SK-N-SH (cell line): ENCODE data around the gene DSCAML1. TPM values are rescaled to one million over a fixed set of nuclear protein-coding genes. Genes with fewer than 3 reads are reported as not detected.

Experiments used
- CTCF ChIA-PET: fragments of 300-600, 350-600 bp; formaldehyde crosslinking; extraction: SDS; loops from one replicate; lab custom pipeline; 2021; lab: Yijun Ruan, JAX
- POLR2A ChIA-PET: fragments of 350-600 bp; sonication (Branson Sonifier 250); formaldehyde crosslinking; extraction: SDS; loops from one replicate; lab custom pipeline; 2020; ENCODE audit warnings: antibody characterized with exemption, inconsistent platforms; lab: Yijun Ruan, JAX
- DNase-seq: peaks from one replicate; pipeline ENCODE4 v3.0.0; 2012
- H2AFZ ChIP-seq: fragments of 200-600 bp; sonication (generic); 2 replicates; pipeline ENCODE4 v1.8.1; 2016; ENCODE audit warnings: antibody characterized with exemption, mild to moderate bottlenecking, low read depth
- H3F3A ChIP-seq: fragments of 200-600 bp; sonication (generic); replicated peaks from 2 replicates; pipeline ENCODE3; 2016; ENCODE audit warnings: antibody characterized with exemption, mild to moderate bottlenecking; ENCODE audit not compliant: insufficient read depth
- H3K27ac ChIP-seq, 2 experiments: fragments of 200-500 bp in 1 of 2; fragments of 200-600 bp in 1 of 2; sonication (Bioruptor generic) in 1 of 2; sonication (generic), shearing (Covaris generic) in 1 of 2; 2 replicates each; pipeline versions ENCODE4 v1.5.1 to v1.6.1; 2014 to 2016; ENCODE audit warnings: low read depth in 2 of 2, inconsistent platforms in 1 of 2, low read length in 1 of 2, mild to moderate bottlenecking in 1 of 2, mixed read lengths in 1 of 2
- H3K27me3 ChIP-seq: fragments of 200-600 bp; sonication (generic), shearing (Covaris generic); 2 replicates; pipeline ENCODE4 v1.6.1; 2016; ENCODE audit warnings: mixed run types; ENCODE audit not compliant: insufficient read depth
- H3K36me3 ChIP-seq, 2 experiments: fragments of 200-500 bp in 1 of 2; fragments of 200-600 bp in 1 of 2; sonication (Bioruptor generic) in 1 of 2; sonication (generic) in 1 of 2; replicated peaks in 1 of 2; 2 replicates each; pipeline versions ENCODE3 to v1.5.1; 2014 to 2016; ENCODE audit warnings: low read length in 1 of 2, mild to moderate bottlenecking in 1 of 2; ENCODE audit not compliant: insufficient read depth in 2 of 2, control insufficient read depth in 1 of 2
- H3K4me1 ChIP-seq, 2 experiments: fragments of 200-500 bp in 1 of 2; fragments of 200-600 bp in 1 of 2; sonication (Bioruptor generic) in 1 of 2; sonication (generic), shearing (Covaris generic) in 1 of 2; 2 replicates each; pipeline versions ENCODE4 v1.5.1 to v1.6.1; 2014 to 2016; ENCODE audit warnings: low read depth in 1 of 2, low read length in 1 of 2, mixed run types in 1 of 2; ENCODE audit not compliant: insufficient read depth in 2 of 2, control insufficient read depth in 1 of 2
- H3K4me2 ChIP-seq: fragments of 200-600 bp; sonication (generic), shearing (Covaris generic); 2 replicates; pipeline ENCODE4 v1.6.1; 2017; ENCODE audit warnings: mixed run types
- H3K4me3 ChIP-seq, 2 experiments: fragments of 200-500 bp in 1 of 2; fragments of 200-600 bp in 1 of 2; sonication (Bioruptor generic) in 1 of 2; sonication (generic), shearing (Covaris generic) in 1 of 2; 2 replicates each; pipeline versions ENCODE4 v1.5.1 to v1.8.1; 2014 to 2016; ENCODE audit warnings: low read depth in 2 of 2, inconsistent platforms in 1 of 2, low read length in 1 of 2, mild to moderate bottlenecking in 1 of 2, mixed read lengths in 1 of 2, moderate library complexity in 1 of 2
- H3K79me2 ChIP-seq: fragments of 200-600 bp; sonication (generic); 2 replicates; pipeline ENCODE4 v1.8.1; 2017; ENCODE audit warnings: mild to moderate bottlenecking; ENCODE audit not compliant: insufficient read depth
- H3K9ac ChIP-seq: fragments of 200-600 bp; sonication (generic); 2 replicates; pipeline ENCODE4 v1.6.1; 2017; ENCODE audit warnings: mixed run types
- H3K9me2 ChIP-seq: fragments of 200-600 bp; sonication (generic); 2 replicates; pipeline ENCODE4 v1.6.1; 2017; ENCODE audit warnings: mixed run types
- H3K9me3 ChIP-seq: fragments of 200-600 bp; sonication (generic); 2 replicates; pipeline ENCODE4 v1.6.1; 2017; ENCODE audit warnings: mixed run types, mild to moderate bottlenecking, moderate library complexity
- H4K20me1 ChIP-seq: fragments of 200-600 bp; sonication (generic); 2 replicates; pipeline ENCODE4 v1.6.1; 2017; ENCODE audit warnings: mild to moderate bottlenecking, mixed run types; ENCODE audit not compliant: insufficient read depth
- CHD2 ChIP-seq: fragments of 150-350 bp; IDR thresholded peaks from 2 replicates; pipeline ENCODE4 v1.6.1; 2018; ENCODE audit warnings: low read length; ENCODE audit not compliant: partially characterized antibody
- EP300 ChIP-seq, 2 experiments: IDR thresholded peaks; 2 replicates each; pipeline versions ENCODE4 v1.4.0 to v1.6.1; 2012; ENCODE audit warnings: borderline replicate concordance in 1 of 2, low read depth in 1 of 2, low read length in 1 of 2
- EZH2phosphoT487 ChIP-seq: fragments of 200-600 bp; sonication (generic); IDR thresholded peaks from 2 replicates; pipeline ENCODE4 v1.6.1; 2017; ENCODE audit warnings: low read depth, mixed run types, mild to moderate bottlenecking, antibody characterized with exemption, moderate library complexity, borderline replicate concordance
- FOXJ3 ChIP-seq: sonication (generic); formaldehyde crosslinking; IDR thresholded peaks from 2 replicates; pipeline ENCODE4 v1.5.1; 2020; ENCODE audit warnings: mild to moderate bottlenecking, missing genetic modification reagents
- FOXM1 ChIP-seq: IDR thresholded peaks from 2 replicates; pipeline ENCODE4 v1.4.0; 2012; ENCODE audit warnings: low read depth, mild to moderate bottlenecking
- JUND ChIP-seq: IDR thresholded peaks from 2 replicates; pipeline ENCODE4 v1.4.0; 2012
- NFIC ChIP-seq: IDR thresholded peaks from 2 replicates; pipeline ENCODE4 v1.4.0; 2012; ENCODE audit warnings: borderline replicate concordance
- RAD21 ChIP-seq: IDR thresholded peaks from 2 replicates; pipeline ENCODE4 v1.6.1; 2012; ENCODE audit warnings: mild to moderate bottlenecking, low read length
- SIN3A ChIP-seq: IDR thresholded peaks from 2 replicates; pipeline ENCODE4 v1.6.1; 2012; ENCODE audit warnings: low read depth, mild to moderate bottlenecking, low read length, moderate library complexity, borderline replicate concordance
- SMC3 ChIP-seq: IDR thresholded peaks from 2 replicates; pipeline ENCODE4 v1.6.1; 2012; ENCODE audit warnings: low read depth, low read length, improper control_type of control experiment
- TAF1 ChIP-seq: IDR thresholded peaks from 2 replicates; pipeline ENCODE4 v1.6.1; 2012; ENCODE audit warnings: low read depth, mild to moderate bottlenecking, low read length, moderate library complexity, borderline replicate concordance
- USF2 ChIP-seq: fragments of 150-350 bp; IDR thresholded peaks from 2 replicates; pipeline ENCODE4 v1.6.1; 2017; ENCODE audit warnings: antibody characterized with exemption, low read length, low read depth, borderline replicate concordance
- WGBS: methylation state at CpG from one replicate; pipeline ENCODE4 v1.1.6; 2017; ENCODE audit warnings: low lambda C conversion rate; 5-methylcytosine and 5-hydroxymethylcytosine counted together
- polyA plus RNA-seq, 3 experiments: library from polyadenylated mRNA; depleted of rRNA; stranded (reverse); fragments of >200 nt; gene quantifications; 2 replicates each; pipeline ENCODE4 v1.2.3, GENCODE V29; 2012
- TF ChIP-seq, protein P1 (sequence below): IDR thresholded peaks from 2 replicates; pipeline ENCODE4 v1.6.1; 2012; ENCODE audit warnings: mild to moderate bottlenecking, low read depth, low read length, moderate library complexity
- TF ChIP-seq, protein P2 (sequence below): IDR thresholded peaks from 2 replicates; pipeline ENCODE4 v1.4.0; 2012; ENCODE audit warnings: low read depth, borderline replicate concordance
- TF ChIP-seq, protein P3 (sequence below): fragments of 150-350 bp; IDR thresholded peaks from 2 replicates; pipeline ENCODE4 v1.6.1; 2016; ENCODE audit warnings: mild to moderate bottlenecking, low read depth, low read length

DSCAML1 gene
- polyA plus RNA-seq, 1 of the 3 experiments (the other 2 are of a cell fraction): not detected

DNA sequence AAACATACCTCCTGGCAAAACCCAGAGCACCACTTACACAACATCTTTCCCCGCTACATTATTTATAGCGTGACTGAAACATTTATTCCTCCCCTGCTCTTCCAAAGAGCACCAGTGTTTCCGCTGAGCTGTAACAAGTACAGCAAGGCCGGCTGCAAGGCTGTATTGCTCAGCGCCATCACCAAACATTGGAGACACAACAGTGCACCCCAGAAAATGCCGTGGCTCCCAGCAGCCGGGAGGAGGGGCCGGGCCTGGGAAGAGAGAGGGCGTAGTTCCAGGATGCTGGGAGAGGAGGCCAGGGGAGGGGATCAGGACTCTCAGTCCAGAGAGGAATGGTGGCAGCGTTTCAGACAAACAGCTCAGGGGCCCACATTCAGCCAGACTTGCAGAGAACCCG is 133.2 kb downstream of the DSCAML1 start:
- POLR2A ChIA-PET: no interaction called here
- Histone ChIP-seq H3K9me3 (no peaks in the 10 kb centered on the region), H3K27ac (no peak overlapping the region), H3K4me2 (no peak overlapping the region), H3K4me3 (no peak overlapping the region), H3F3A (no peaks in the 10 kb centered on the region), H3K79me2 (no peaks in the 10 kb centered on the region), H4K20me1 (no peaks in the 10 kb centered on the region), H3K9me2 (no peaks in the 10 kb centered on the region), H3K9ac (no peak overlapping the region), H3K27me3 (peaks cover 6% of the 10 kb centered on the region; the same call in 1 of the 2 replicates), H3K36me3 (no peaks in the 10 kb centered on the region), H2AFZ (no peak overlapping the region), H3K4me1 (peaks cover 0 to 32% of the 10 kb centered on the region in 2 experiments; a peak in 2 of 4 replicates)
- CTCF ChIA-PET: interaction anchor here (1.0 to 2.7 kb wide), 4 partner anchors 8 to 238 kb away, joined by 3 to 10 read pairs (median 4); no protein-coding TSS in a partner anchor
- WGBS: 51% methylated on average over 11 of the region's 11 CpGs
- no peak for TF ChIP-seq SMC3
- no peak for TF ChIP-seq SIN3A
- TF ChIP-seq, protein P1, sequence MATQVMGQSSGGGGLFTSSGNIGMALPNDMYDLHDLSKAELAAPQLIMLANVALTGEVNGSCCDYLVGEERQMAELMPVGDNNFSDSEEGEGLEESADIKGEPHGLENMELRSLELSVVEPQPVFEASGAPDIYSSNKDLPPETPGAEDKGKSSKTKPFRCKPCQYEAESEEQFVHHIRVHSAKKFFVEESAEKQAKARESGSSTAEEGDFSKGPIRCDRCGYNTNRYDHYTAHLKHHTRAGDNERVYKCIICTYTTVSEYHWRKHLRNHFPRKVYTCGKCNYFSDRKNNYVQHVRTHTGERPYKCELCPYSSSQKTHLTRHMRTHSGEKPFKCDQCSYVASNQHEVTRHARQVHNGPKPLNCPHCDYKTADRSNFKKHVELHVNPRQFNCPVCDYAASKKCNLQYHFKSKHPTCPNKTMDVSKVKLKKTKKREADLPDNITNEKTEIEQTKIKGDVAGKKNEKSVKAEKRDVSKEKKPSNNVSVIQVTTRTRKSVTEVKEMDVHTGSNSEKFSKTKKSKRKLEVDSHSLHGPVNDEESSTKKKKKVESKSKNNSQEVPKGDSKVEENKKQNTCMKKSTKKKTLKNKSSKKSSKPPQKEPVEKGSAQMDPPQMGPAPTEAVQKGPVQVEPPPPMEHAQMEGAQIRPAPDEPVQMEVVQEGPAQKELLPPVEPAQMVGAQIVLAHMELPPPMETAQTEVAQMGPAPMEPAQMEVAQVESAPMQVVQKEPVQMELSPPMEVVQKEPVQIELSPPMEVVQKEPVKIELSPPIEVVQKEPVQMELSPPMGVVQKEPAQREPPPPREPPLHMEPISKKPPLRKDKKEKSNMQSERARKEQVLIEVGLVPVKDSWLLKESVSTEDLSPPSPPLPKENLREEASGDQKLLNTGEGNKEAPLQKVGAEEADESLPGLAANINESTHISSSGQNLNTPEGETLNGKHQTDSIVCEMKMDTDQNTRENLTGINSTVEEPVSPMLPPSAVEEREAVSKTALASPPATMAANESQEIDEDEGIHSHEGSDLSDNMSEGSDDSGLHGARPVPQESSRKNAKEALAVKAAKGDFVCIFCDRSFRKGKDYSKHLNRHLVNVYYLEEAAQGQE: no peak
- DNase-seq: no peak

DNA sequence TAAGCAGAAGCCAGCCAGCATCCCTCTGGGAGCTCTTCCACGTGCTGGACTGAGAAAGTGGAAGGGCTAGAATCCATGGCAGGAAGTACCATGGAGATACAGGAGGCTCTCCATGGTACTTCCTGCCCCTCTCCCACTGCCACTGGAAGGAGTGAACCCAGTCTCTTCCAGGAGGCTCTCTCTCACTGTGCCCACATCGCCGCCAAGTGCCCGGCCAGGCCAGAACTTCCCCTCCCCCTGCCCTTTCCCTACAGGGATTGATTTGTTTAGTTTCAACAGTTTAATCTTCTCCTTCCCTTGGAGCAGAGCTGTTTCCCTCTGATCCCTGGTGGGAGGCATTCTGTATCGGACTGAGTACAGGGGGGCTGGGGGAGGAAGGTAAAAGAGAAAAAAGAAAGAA is 133.6 kb downstream of the DSCAML1 start:
- H3K36me3 ChIP-seq: no peaks in the 10 kb centered on the region
- no peaks in the 10 kb centered on the region for H3K79me2 ChIP-seq
- ChIA-PET POLR2A (no interaction called here), CTCF (no interaction called here)
- no peaks in the 10 kb centered on the region for H4K20me1 ChIP-seq
- no peak overlapping the region for H3K27ac ChIP-seq
- DNase-seq: no peak
- no peak overlapping the region for H3K4me2 ChIP-seq
- WGBS: 63% methylated on average over 4 of the region's 5 CpGs
- TF ChIP-seq USF2 (no peak), FOXJ3 (no peak), FOXM1 (no peak), TAF1 (no peak), JUND (no peak), NFIC (no peak), RAD21 (no peak; the same call in 1 of the 2 replicates), EP300 (IDR thresholded peaks at IDR 0.05; ENCODE audit: borderline replicate concordance in 1 of 2, low read depth in 1 of 2, low read length in 1 of 2) (no peak), EZH2phosphoT487 (no peak), CHD2 (no peak)
- TF ChIP-seq, protein P2, sequence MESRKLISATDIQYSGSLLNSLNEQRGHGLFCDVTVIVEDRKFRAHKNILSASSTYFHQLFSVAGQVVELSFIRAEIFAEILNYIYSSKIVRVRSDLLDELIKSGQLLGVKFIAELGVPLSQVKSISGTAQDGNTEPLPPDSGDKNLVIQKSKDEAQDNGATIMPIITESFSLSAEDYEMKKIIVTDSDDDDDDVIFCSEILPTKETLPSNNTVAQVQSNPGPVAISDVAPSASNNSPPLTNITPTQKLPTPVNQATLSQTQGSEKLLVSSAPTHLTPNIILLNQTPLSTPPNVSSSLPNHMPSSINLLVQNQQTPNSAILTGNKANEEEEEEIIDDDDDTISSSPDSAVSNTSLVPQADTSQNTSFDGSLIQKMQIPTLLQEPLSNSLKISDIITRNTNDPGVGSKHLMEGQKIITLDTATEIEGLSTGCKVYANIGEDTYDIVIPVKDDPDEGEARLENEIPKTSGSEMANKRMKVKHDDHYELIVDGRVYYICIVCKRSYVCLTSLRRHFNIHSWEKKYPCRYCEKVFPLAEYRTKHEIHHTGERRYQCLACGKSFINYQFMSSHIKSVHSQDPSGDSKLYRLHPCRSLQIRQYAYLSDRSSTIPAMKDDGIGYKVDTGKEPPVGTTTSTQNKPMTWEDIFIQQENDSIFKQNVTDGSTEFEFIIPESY: no peak
- TF ChIP-seq, protein P3, sequence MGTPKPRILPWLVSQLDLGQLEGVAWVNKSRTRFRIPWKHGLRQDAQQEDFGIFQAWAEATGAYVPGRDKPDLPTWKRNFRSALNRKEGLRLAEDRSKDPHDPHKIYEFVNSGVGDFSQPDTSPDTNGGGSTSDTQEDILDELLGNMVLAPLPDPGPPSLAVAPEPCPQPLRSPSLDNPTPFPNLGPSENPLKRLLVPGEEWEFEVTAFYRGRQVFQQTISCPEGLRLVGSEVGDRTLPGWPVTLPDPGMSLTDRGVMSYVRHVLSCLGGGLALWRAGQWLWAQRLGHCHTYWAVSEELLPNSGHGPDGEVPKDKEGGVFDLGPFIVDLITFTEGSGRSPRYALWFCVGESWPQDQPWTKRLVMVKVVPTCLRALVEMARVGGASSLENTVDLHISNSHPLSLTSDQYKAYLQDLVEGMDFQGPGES: no peak
- TF ChIP-seq, protein P1: no peak
- H3K4me3 ChIP-seq: no peak overlapping the region
- H3F3A ChIP-seq: no peaks in the 10 kb centered on the region
- H3K9me2 ChIP-seq: no peaks in the 10 kb centered on the region
- H3K9me3 ChIP-seq: no peaks in the 10 kb centered on the region
- peaks cover 0 to 32% of the 10 kb centered on the region in 2 experiments; a peak in 2 of 4 replicates for H3K4me1 ChIP-seq
- peaks cover 6% of the 10 kb centered on the region; the same call in 1 of the 2 replicates for H3K27me3 ChIP-seq
- no peak overlapping the region for H2AFZ ChIP-seq
- H3K9ac ChIP-seq: no peak overlapping the region
